GM10266 (cell line): ENCODE measurements around the gene PRIM2.
"Not testable (repeated sequence)": the region's sequence is repeated elsewhere in the genome, so short reads cannot be mapped to it uniquely, and the experiment has no call there.

ENCODE experiments used
- DNase-seq: peaks from one replicate; pipeline ENCODE4 v3.0.0; 2012; ENCODE audit errors: extremely low spot score
- CTCF ChIP-seq: IDR thresholded peaks from 2 replicates; pipeline ENCODE4 v1.5.1; 2012; ENCODE audit warnings: mild to moderate bottlenecking, low read depth; ENCODE audit not compliant: control insufficient read depth, insufficient read depth; ENCODE audit errors: missing control alignments

Gene PRIM2

GRCh38 chr6:57469072-57469471 lies 151.6 kb downstream of the PRIM2 start:
- no peak for DNase-seq
- TF ChIP-seq CTCF = no peak

GRCh38 chr6:57470148-57470547 lies 152.7 kb downstream of the PRIM2 start:
- not testable (repeated sequence) for DNase-seq

- DNase-seq = not testable (repeated sequence)
Observed at GRCh38 chr6:57471314-57471864, 154.0 kb downstream of the PRIM2 start.

- DNase-seq = not testable (repeated sequence)
Observed at GRCh38 chr6:57472861-57473362, 155.5 kb downstream of the PRIM2 start.

- DNase-seq = not testable (repeated sequence)
Observed at GRCh38 chr6:57474862-57475475, 157.5 kb downstream of the PRIM2 start.

GRCh38 chr6:57475656-57476055 lies 158.2 kb downstream of the PRIM2 start:
- not testable (repeated sequence) for DNase-seq

GRCh38 chr6:57480194-57480593 lies 162.8 kb downstream of the PRIM2 start:
- DNase-seq = not testable (repeated sequence)

- not testable (repeated sequence) for DNase-seq
Observed at GRCh38 chr6:57481121-57481520, 163.7 kb downstream of the PRIM2 start.

- not testable (repeated sequence) for DNase-seq
Observed at GRCh38 chr6:57482471-57482870, 165.0 kb downstream of the PRIM2 start.

- DNase-seq = not testable (repeated sequence)
Observed at GRCh38 chr6:57486494-57487081, 169.2 kb downstream of the PRIM2 start.

GRCh38 chr6:57488551-57488950 lies 171.1 kb downstream of the PRIM2 start:
- not testable (repeated sequence) for DNase-seq

GRCh38 chr6:57489887-57490286 lies 172.5 kb downstream of the PRIM2 start:
- DNase-seq = not testable (repeated sequence)

- not testable (repeated sequence) for DNase-seq
Observed at GRCh38 chr6:57491795-57492194, 174.4 kb downstream of the PRIM2 start.

GRCh38 chr6:57496251-57496650 lies 178.8 kb downstream of the PRIM2 start:
- not testable (repeated sequence) for DNase-seq

GRCh38 chr6:57500368-57501021 lies 183.1 kb downstream of the PRIM2 start:
- not testable (repeated sequence) for DNase-seq

- DNase-seq = not testable (repeated sequence)
Observed at GRCh38 chr6:57502387-57502786, 185.0 kb downstream of the PRIM2 start.

GRCh38 chr6:57505251-57505650 lies 187.8 kb downstream of the PRIM2 start:
- DNase-seq = not testable (repeated sequence)

- DNase-seq = not testable (repeated sequence)
Observed at GRCh38 chr6:57510390-57510789, 193.0 kb downstream of the PRIM2 start.

GRCh38 chr6:57515171-57515570 lies 197.7 kb downstream of the PRIM2 start:
- not testable (repeated sequence) for DNase-seq

- DNase-seq = not testable (repeated sequence)
Observed at GRCh38 chr6:57515845-57516244, 198.4 kb downstream of the PRIM2 start.
